Measurements from ENCODE around the gene CEP72.

CEP72 gene

DNA sequence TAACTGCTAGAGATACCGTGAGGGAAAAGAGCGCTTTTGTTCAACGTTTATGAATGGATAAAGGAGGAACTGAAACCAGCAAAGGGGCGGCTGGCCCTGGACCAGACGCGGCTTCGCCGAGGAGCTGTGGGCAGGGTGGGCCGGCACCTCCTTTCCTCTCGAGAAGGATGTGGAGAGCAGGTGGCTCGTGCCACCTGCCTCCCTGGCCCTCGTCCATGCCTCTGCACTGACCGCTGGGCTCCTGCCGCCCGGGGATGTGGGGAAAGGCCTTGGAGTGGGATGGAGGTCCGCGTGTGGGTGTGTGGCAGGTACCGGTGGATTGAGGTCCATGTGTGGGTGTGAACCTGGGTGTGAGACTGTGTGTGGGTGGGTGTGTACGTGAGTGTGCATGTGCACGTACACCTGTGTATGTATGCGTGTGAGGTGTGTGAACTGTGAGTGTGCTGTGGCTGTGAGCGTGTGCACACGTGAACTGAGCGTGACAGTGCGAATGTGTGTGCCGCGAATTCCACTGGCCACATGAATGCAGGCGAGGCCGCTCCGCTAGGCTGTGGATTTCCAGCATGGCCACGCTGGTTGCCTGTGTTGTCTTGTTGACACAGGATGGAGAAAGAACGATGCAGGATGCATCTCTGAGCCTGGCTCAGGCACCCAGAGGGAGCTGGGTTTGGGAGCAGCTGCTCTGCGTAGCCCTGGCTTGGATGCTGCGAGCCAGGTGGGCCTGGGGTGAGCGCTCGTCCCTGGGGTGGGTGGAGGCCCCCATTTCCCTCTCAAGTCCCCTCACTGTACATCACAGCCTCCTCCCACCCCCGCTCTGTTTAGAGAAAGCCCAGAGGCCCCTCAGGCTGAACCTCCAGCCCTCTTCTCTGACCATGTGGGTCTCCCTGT is 4.4 kb upstream of the CEP72 start:
- no peak for DNase-seq (ENCODE audit: low read depth)
- TF ChIP-seq, protein P1, sequence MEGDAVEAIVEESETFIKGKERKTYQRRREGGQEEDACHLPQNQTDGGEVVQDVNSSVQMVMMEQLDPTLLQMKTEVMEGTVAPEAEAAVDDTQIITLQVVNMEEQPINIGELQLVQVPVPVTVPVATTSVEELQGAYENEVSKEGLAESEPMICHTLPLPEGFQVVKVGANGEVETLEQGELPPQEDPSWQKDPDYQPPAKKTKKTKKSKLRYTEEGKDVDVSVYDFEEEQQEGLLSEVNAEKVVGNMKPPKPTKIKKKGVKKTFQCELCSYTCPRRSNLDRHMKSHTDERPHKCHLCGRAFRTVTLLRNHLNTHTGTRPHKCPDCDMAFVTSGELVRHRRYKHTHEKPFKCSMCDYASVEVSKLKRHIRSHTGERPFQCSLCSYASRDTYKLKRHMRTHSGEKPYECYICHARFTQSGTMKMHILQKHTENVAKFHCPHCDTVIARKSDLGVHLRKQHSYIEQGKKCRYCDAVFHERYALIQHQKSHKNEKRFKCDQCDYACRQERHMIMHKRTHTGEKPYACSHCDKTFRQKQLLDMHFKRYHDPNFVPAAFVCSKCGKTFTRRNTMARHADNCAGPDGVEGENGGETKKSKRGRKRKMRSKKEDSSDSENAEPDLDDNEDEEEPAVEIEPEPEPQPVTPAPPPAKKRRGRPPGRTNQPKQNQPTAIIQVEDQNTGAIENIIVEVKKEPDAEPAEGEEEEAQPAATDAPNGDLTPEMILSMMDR (IDR thresholded peaks at IDR 0.05; ENCODE audit: control insufficient read depth, insufficient read depth, low read depth, low read length, missing control alignments), result no peak
- no peak overlapping the region for H3K4me3 ChIP-seq (ENCODE audit: control insufficient read depth, low read depth, low read length)

GRCh38 chr5:608429-609370 is 3.4 kb upstream of the CEP72 start:
- H3K4me3 ChIP-seq (ENCODE audit: control insufficient read depth, low read depth, low read length), result no peak overlapping the region
- DNase-seq (ENCODE audit: low read depth), result no peak
- TF ChIP-seq, protein P1 (IDR thresholded peaks at IDR 0.05; ENCODE audit: control insufficient read depth, insufficient read depth, low read depth, low read length, missing control alignments), result no peak

GRCh38 chr5:609506-609905 is 2.6 kb upstream of the CEP72 start:
- DNase-seq (ENCODE audit: low read depth), result no peak
- H3K4me3 ChIP-seq (ENCODE audit: control insufficient read depth, low read depth, low read length), result no peak overlapping the region
- TF ChIP-seq, protein P1 (IDR thresholded peaks at IDR 0.05; ENCODE audit: control insufficient read depth, insufficient read depth, low read depth, low read length, missing control alignments), result no peak

DNA sequence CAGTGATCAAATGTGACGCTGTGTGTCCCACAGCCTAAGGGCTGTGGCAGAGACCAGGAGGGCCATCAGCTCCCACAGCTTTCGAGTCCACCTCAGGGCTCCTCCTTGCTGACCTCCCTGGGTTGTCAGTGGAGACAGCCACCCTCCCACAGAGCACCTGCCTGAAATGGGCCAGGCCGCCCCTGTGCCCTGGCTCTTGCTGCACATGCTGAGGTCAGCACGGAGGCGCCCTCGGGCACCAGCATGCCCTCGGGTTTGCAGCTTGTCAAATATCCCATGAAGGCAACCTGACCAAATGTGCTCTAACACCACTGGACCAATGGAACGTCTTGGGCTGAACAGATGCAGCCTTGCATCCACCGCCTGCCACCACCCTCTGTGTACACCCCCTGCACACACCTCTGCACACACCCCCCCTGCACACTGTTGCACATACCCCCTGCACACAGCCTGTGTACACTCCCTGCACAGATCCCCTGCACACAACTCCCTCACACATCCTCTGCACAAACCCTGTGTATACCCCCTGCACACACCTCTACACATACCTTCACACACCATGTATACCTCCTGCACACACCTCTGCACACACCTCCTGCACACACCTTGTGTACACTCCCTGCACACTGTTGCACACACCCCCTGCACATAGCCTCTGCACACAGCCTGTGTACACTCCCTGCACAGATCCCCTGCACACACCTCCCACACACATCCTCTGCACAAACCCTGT is 2.0 kb upstream of the CEP72 start:
- no peak for DNase-seq (ENCODE audit: low read depth)
- H3K4me3 ChIP-seq (ENCODE audit: control insufficient read depth, low read depth, low read length), result no peak overlapping the region
- TF ChIP-seq, protein P1 (IDR thresholded peaks at IDR 0.05; ENCODE audit: control insufficient read depth, insufficient read depth, low read depth, low read length, missing control alignments), result no peak

DNA sequence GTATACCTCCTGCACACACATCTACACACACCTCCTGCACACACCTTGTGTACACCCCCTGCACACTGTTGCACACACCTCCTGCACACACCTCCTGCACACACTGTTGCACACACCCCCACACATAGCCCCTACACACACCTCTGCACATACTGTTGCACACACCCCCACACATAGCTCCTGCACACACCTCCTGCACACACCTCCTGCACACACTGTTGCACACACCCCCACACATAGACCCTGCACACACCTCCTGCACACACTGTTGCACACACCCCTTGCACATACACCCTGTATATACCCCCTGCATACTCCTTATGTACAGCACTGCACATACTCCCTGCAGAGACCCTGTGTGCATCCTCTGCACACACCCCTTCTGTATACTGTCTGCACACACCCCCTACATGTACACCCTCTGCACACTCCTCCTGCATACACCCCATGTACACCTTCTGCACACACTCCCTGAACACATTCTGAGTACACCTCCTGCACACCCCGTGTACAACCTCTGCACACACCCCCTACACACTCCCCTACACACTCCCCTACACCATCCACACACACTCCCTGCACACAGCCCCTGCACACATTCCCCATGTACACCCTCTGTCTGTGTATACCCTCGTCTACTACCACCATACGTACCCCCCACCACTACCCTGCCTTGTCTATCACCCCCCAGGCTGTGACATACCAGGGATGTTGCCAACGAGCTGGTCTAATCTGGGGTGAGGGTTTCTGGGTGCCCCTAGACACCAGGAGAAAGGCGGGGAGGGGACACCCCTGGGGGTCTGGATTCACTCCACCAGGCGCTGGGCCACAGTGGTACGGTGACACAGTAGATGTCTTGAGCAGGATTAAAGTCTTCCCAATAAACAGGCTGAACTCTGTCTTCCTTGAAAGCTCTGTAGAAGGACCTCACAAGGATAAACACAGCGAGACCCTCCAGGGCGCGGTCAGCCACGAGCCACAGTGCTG is 1.1 kb upstream of the CEP72 start:
- peak overlapping the region; percentile 67 for H3K4me3 ChIP-seq (ENCODE audit: control insufficient read depth, low read depth, low read length)
- TF ChIP-seq, protein P1 (IDR thresholded peaks at IDR 0.05; ENCODE audit: control insufficient read depth, insufficient read depth, low read depth, low read length, missing control alignments), result no peak
- no peak for DNase-seq (ENCODE audit: low read depth)
